PC-3 (cell line): ENCODE results near the gene FAM156A. TPM values are rescaled to one million over a fixed set of nuclear protein-coding genes. Genes with fewer than 3 reads are reported as not detected.
"Not testable (repeated sequence)": the region's sequence is repeated elsewhere in the genome, so short reads cannot be mapped to it uniquely, and the experiment has no call there.

Experiments used
- ATAC-seq: fragments of 200-7000 bp; cut with Tn5 transposase; 2 replicates; pipeline ENCODE4 v1.9.1; 2020; ENCODE audit warnings: mild to moderate bottlenecking, moderate library complexity
- BruUV-seq: library from RNA; stranded (reverse); fragments of 400-500 nt; replicated peaks from 2 replicates; lab custom pipeline; 2021; lab: Mats Ljungman, UMichigan
- CTCF ChIA-PET: fragments of 300-600 bp; sonication (Branson Sonifier 250); formaldehyde crosslinking; loops from one replicate; lab custom pipeline; 2022; ENCODE audit warnings: antibody characterized with exemption; lab: Charles Lee
- POLR2A ChIA-PET: fragments of 300-600 bp; sonication (Branson Sonifier 250); formaldehyde crosslinking; loops from one replicate; lab custom pipeline; 2022; ENCODE audit warnings: antibody characterized with exemption; ENCODE audit not compliant: unreplicated experiment; lab: Charles Lee
- DNase-seq: peaks from one replicate; pipeline ENCODE4 v3.0.0-alpha.2; 2015
- H2AFZ ChIP-seq: fragments of 300-600 bp; sonication (generic); 2 replicates; pipeline ENCODE4 v1.6.0; 2016; ENCODE audit warnings: antibody characterized with exemption, low read length
- H3F3A ChIP-seq: fragments of 300-600 bp; sonication (generic); one replicate; pipeline ENCODE4 v1.6.0; 2017; ENCODE audit warnings: antibody characterized with exemption, low read length, control low read depth, mild to moderate bottlenecking; ENCODE audit not compliant: unreplicated experiment
- H3K27ac ChIP-seq: fragments of 300-600 bp; sonication (generic); 2 replicates; pipeline ENCODE4 v1.5.1; 2016; ENCODE audit warnings: mild to moderate bottlenecking, low read length
- H3K27me3 ChIP-seq: fragments of 300-600 bp; sonication (generic); 2 replicates; pipeline ENCODE4 v1.6.1; 2016; ENCODE audit warnings: low read length, mixed read lengths
- H3K36me3 ChIP-seq: fragments of 300-600 bp; sonication (generic); 2 replicates; pipeline ENCODE4 v1.6.1; 2016; ENCODE audit warnings: low read depth, mixed run types, low read length, mixed read lengths
- H3K4me1 ChIP-seq: fragments of 300-600 bp; sonication (generic); 2 replicates; pipeline ENCODE4 v1.5.1; 2016; ENCODE audit warnings: low read length; ENCODE audit not compliant: insufficient read depth
- H3K4me2 ChIP-seq: fragments of 300-600 bp; sonication (generic); 2 replicates; pipeline ENCODE4 v1.6.0; 2016; ENCODE audit warnings: low read length
- H3K4me3 ChIP-seq: fragments of 300-600 bp; sonication (generic); 2 replicates; pipeline ENCODE4 v1.5.1; 2016; ENCODE audit warnings: mild to moderate bottlenecking, low read length, mixed read lengths
- H3K79me2 ChIP-seq: fragments of 300-600 bp; sonication (generic); 2 replicates; pipeline ENCODE4 v1.6.1; 2017; ENCODE audit warnings: low read length, mixed read lengths
- H3K9ac ChIP-seq: fragments of 300-600 bp; sonication (generic); 2 replicates; pipeline ENCODE4 v1.6.0; 2016; ENCODE audit warnings: mild to moderate bottlenecking, low read length
- H3K9me2 ChIP-seq: fragments of 300-600 bp; sonication (generic); replicated peaks from 2 replicates; pipeline ENCODE4 v1.6.1; 2016; ENCODE audit warnings: mixed run types, low read length, mixed read lengths
- H3K9me3 ChIP-seq: fragments of 300-600 bp; sonication (generic); 2 replicates; pipeline ENCODE4 v1.6.1; 2016; ENCODE audit warnings: low read length, mixed read lengths
- H4K20me1 ChIP-seq: fragments of 300-600 bp; sonication (generic); 2 replicates; pipeline ENCODE4 v1.6.1; 2016; ENCODE audit warnings: low read length, mixed read lengths
- intact Hi-C: fragments of 100-400 bp; cut with micrococcal nuclease; formaldehyde crosslinking; loops from 2 replicates; pipeline ENCODE4 v1.9.0; 2023
- total RNA-seq: library from RNA; depleted of rRNA; stranded (reverse); fragments of >200 nt; gene quantifications from 2 replicates; pipeline ENCODE4 v1.2.3, GENCODE V29; 2014; rRNA removed

Gene FAM156A
- total RNA-seq, 1 experiment from 2014 or later = 21.1 TPM

DNA sequence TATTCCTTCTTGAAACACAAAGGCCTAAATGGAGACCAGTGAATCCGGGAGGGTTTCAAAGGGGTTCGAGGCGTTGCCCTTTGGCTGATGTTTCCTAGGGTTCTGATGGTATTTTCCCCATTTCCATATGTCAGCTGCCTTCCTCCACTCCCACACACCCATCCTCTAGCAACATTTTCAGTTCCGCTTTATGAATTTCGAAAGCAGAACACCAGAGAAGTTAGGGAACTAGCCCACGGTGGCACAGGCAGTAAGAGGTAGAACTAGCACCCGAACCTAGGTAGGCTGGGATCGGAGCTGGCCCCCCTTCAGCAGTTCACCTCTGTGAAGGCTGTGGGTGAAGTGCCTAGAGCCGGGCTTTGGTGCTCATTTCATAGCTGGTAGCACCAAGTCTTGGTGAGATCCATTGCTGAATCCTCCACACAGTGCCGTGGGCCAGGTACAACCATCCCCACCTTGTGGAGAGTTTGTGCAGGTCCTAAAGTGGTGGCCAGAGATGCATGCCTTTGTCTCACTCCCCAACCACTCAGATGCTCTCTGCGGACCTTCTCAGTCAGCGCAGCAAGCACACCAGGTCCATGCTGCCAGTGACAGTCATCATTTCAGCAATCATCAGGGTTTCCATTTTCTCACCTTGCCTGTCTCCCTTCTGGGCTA is 48.9 kb downstream of the FAM156A start:
- DNase-seq, H3K27me3 ChIP-seq, H3K9ac ChIP-seq, H3K79me2 ChIP-seq, intact Hi-C loops, H4K20me1 ChIP-seq, BruUV-seq, H3K27ac ChIP-seq, H3K4me3 ChIP-seq, POLR2A ChIA-PET, H3K9me2 ChIP-seq, H3F3A ChIP-seq, H3K9me3 ChIP-seq, CTCF ChIA-PET, H3K4me2 ChIP-seq, H2AFZ ChIP-seq, H3K4me1 ChIP-seq, ATAC-seq, H3K36me3 ChIP-seq: not testable (repeated sequence)

DNA sequence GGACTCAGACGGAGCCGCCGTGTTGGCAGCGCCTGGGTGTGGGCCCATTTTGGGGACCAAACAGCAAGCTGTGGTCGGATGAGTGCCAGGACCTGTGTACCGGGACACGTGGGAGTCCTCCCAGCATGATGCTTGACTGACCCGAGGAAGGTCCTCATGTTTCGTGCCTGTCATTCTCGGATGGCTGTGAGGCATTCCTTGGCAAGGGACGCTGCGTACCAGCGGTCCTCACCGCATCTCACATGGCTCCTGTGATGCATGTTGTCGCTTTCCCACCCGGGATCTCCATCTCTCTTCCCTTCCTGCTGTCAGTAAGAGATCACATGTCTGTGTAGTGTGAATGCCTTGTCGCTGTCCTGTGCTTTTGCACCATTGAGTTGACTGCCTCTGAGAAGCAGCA is 50.4 kb downstream of the FAM156A start:
- H3K4me1 ChIP-seq, H3K9me3 ChIP-seq, intact Hi-C loops, H3K9me2 ChIP-seq, DNase-seq, BruUV-seq, H3K27ac ChIP-seq, H3K27me3 ChIP-seq, H2AFZ ChIP-seq, POLR2A ChIA-PET, H4K20me1 ChIP-seq, H3K9ac ChIP-seq, H3K36me3 ChIP-seq, H3K4me3 ChIP-seq, H3K4me2 ChIP-seq, ATAC-seq, H3F3A ChIP-seq, CTCF ChIA-PET, H3K79me2 ChIP-seq: not testable (repeated sequence)

DNA sequence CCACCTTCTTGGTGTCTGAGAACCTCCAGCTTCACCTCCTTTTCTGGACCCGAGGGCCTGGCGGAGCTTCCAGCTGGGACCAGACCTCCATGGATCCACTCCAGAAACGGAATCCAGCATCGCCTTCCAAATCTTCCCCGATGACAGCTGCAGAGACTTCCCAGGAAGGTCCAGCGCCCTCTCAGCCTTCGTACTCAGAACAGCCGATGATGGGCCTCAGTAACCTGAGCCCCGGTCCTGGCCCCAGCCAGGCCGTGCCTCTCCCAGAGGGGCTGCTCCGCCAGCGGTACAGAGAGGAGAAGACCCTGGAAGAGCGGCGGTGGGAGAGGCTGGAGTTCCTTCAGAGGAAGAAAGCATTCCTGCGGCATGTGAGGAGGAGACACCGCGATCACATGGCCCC is 51.2 kb downstream of the FAM156A start:
- H3K9ac ChIP-seq, CTCF ChIA-PET, H3K9me2 ChIP-seq, intact Hi-C loops, ATAC-seq, H2AFZ ChIP-seq, H3F3A ChIP-seq, H3K4me2 ChIP-seq, DNase-seq, H3K4me1 ChIP-seq, BruUV-seq, H3K79me2 ChIP-seq, H3K4me3 ChIP-seq, H3K27me3 ChIP-seq, H3K27ac ChIP-seq, H3K36me3 ChIP-seq, H3K9me3 ChIP-seq, H4K20me1 ChIP-seq, POLR2A ChIA-PET: not testable (repeated sequence)

DNA sequence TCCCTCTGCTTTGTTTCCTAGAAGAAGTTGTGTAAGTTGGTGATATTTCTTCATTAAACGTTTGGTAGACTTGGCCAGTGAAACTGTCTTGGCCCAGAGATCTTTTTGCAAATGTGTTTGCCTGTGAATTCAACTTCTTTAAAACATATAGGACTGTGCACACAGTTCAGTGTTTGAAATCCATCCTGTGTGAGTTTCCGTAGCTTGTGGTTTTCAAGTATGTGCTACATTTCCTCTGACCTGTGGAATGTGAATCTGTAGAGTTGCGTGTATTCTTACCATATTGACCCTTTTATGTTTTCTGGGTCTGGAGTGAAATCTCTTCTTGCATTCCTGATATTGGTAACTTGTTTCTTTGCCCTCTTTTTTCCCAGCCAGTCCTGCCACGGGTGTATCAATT is 52.2 kb downstream of the FAM156A start:
- not testable (repeated sequence) for BruUV-seq, H3K9me2 ChIP-seq, H3K79me2 ChIP-seq

DNA sequence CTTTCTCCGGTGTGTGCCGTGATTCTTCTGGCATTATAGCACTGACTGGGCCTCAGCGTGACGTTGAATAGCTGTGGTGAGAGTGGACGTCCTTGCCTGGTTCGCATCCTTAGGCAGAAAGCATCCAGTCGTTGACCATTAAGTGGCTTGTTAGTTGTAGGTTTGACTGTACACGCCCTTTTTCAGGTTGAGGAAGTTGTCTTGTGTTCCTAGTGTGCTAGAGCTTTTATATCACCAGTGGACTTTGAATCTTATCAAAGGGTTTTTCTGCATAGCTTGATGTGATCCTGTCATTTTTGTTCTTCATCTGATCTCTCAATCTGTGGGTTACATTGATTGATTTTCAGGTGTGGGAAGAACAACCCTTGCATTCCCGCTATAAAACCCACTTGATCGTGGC is 52.8 kb downstream of the FAM156A start:
- ATAC-seq, H3F3A ChIP-seq, H3K9me2 ChIP-seq, BruUV-seq, H3K4me1 ChIP-seq, H3K27me3 ChIP-seq, H4K20me1 ChIP-seq, H3K4me2 ChIP-seq, CTCF ChIA-PET, intact Hi-C loops, DNase-seq, H3K9me3 ChIP-seq, H3K36me3 ChIP-seq, H3K79me2 ChIP-seq, H3K4me3 ChIP-seq, H3K27ac ChIP-seq, POLR2A ChIA-PET, H3K9ac ChIP-seq, H2AFZ ChIP-seq: not testable (repeated sequence)

More for the DNA sequence above, 52.2 kb downstream of the FAM156A start:
- H3K27me3 ChIP-seq, H3K4me1 ChIP-seq, H3K36me3 ChIP-seq, ATAC-seq, H3F3A ChIP-seq, H3K4me3 ChIP-seq, H2AFZ ChIP-seq, H3K9ac ChIP-seq, intact Hi-C loops, H3K27ac ChIP-seq, H3K4me2 ChIP-seq, CTCF ChIA-PET, H3K9me3 ChIP-seq, DNase-seq, H4K20me1 ChIP-seq, POLR2A ChIA-PET: not testable (repeated sequence)

Other genes starting within 250 kb of the FAM156A start
- not detected in 2 replicates for gene SSX2B, start 207.3 kb downstream of the FAM156A start, total RNA-seq
- not detected in 2 replicates for gene SPANXN5, start 161.1 kb downstream of the FAM156A start, total RNA-seq
- not detected in 2 replicates for gene XAGE5, start 147.2 kb downstream of the FAM156A start, total RNA-seq
- not detected in 2 replicates for gene XAGE3, start 90.4 kb downstream of the FAM156A start, total RNA-seq
- gene FAM156B, start 61.2 kb downstream of the FAM156A start, total RNA-seq = 35.1 and 45.5 TPM in 2 replicates
- 1.6 and 2.2 TPM in 2 replicates for gene GPR173, start 90.3 kb upstream of the FAM156A start, total RNA-seq
- gene TSPYL2, start 123.8 kb upstream of the FAM156A start, total RNA-seq = 22.4 and 23.2 TPM in 2 replicates
- 9.3 and 9.7 TPM in 2 replicates for gene KANTR, start 135.6 kb upstream of the FAM156A start, total RNA-seq